ENCODE data around the gene DDX3X. TPM values are rescaled to one million over a fixed set of nuclear protein-coding genes. Genes with fewer than 3 reads are reported as not detected.

Gene DDX3X
- total and polyA plus RNA-seq, 2 of the 13 experiments (the other 11 are each of a cell fraction or from before 2014, with no cell fraction given): 53.5 to 239 TPM

DNA sequence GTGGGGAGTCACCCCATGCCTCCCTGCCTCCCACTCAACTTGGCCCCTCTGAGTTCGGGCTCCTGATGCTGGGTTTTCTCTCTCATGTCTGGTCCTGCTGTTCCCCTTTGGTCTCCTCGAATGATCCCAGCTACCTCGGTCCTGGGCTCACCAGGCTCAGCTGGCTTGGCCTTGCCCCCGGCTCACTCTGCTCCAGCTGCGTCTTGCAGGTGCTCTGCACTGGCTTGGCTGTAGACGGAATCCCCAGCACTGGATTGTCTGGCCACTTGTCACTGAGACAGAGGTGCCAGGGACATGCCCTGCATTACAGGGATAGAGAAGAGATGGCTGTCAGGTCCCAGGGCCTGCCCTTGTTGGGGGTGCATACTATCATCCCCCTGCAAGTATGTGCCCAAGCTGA is 71.6 kb downstream of the DDX3X start:
- BruUV-seq (replicated peaks): no TSS peak

More for the DNA sequence above, 71.6 kb downstream of the DDX3X start:
- no peak overlapping the region for H3K4me3 ChIP-seq (replicated peaks in 1 of 3; ENCODE audit: insufficient read depth in 1 of 3, low read depth in 2 of 3, low read length in 3 of 3)
- no peak overlapping the region for H3K9ac ChIP-seq (ENCODE audit: insufficient read depth, low read depth, low read length)
- no peaks in the 10 kb centered on the region for H3K9me3 ChIP-seq (ENCODE audit: low read length)
- H3K4me2 ChIP-seq (ENCODE audit: low read depth, low read length): no peak overlapping the region
- DNase-seq (ENCODE audit: low spot score) (no peak), FAIRE-seq (no peak), ATAC-seq (no peak)
- no peaks in the 10 kb centered on the region for H3K4me1 ChIP-seq (ENCODE audit: insufficient read depth, low read length)
- no peak overlapping the region for H3K27ac ChIP-seq (ENCODE audit: extremely low read length, insufficient read depth, low read length)
- 16% methylated on average over 3 of the region's 6 CpGs for WGBS (ENCODE audit: low lambda C conversion rate)
- no peaks in the 10 kb centered on the region for H4K20me1 ChIP-seq (ENCODE audit: insufficient read depth, low read length)
- intact Hi-C loops (cut with micrococcal nuclease; ENCODE audit: unreplicated experiment) (no loop called here), in situ Hi-C loops (cut with HindIII; ENCODE audit: extremely low pct_ligation_motif_present, low pct_unique_long_range_greater_than_20kb) (no loop called here)
- H3K79me2 ChIP-seq (ENCODE audit: insufficient read depth, low read length): no peaks in the 10 kb centered on the region
- ChIA-PET CTCF (ENCODE audit: low intra/inter-chr PET ratio, low total read pairs) (no interaction called here), POLR2A (no interaction called here)
- H3K27me3 ChIP-seq (ENCODE audit: control insufficient read depth in 1 of 2, insufficient read depth in 2 of 2, low read length in 2 of 2): no peaks in the 10 kb centered on the region
- TF ChIP-seq, protein P1, sequence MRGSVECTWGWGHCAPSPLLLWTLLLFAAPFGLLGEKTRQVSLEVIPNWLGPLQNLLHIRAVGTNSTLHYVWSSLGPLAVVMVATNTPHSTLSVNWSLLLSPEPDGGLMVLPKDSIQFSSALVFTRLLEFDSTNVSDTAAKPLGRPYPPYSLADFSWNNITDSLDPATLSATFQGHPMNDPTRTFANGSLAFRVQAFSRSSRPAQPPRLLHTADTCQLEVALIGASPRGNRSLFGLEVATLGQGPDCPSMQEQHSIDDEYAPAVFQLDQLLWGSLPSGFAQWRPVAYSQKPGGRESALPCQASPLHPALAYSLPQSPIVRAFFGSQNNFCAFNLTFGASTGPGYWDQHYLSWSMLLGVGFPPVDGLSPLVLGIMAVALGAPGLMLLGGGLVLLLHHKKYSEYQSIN (CRISPR knock-in tag; IDR thresholded peaks at IDR 0.05; ENCODE audit: borderline replicate concordance): no peak
- TF ChIP-seq CBX1 (IDR thresholded peaks at IDR 0.05; ENCODE audit: low read depth): no peak
- TF ChIP-seq SMYD3 (CRISPR knock-in tag; IDR thresholded peaks at IDR 0.05): no peak
- TF ChIP-seq ZNF703 (CRISPR knock-in tag; IDR thresholded peaks at IDR 0.05; ENCODE audit: borderline replicate concordance): no peak
- no peak for TF ChIP-seq ETV6 (CRISPR knock-in tag; conservative IDR thresholded peaks at IDR 0.05)
- TF ChIP-seq ZNF331 (CRISPR knock-in tag; IDR thresholded peaks at IDR 0.05): no peak
- TF ChIP-seq ZFP41 (CRISPR knock-in tag; IDR thresholded peaks at IDR 0.05; ENCODE audit: borderline replicate concordance): no peak
- TF ChIP-seq ZNF562 (CRISPR knock-in tag; IDR thresholded peaks at IDR 0.05; ENCODE audit: borderline replicate concordance): no peak
- TF ChIP-seq, protein P2, sequence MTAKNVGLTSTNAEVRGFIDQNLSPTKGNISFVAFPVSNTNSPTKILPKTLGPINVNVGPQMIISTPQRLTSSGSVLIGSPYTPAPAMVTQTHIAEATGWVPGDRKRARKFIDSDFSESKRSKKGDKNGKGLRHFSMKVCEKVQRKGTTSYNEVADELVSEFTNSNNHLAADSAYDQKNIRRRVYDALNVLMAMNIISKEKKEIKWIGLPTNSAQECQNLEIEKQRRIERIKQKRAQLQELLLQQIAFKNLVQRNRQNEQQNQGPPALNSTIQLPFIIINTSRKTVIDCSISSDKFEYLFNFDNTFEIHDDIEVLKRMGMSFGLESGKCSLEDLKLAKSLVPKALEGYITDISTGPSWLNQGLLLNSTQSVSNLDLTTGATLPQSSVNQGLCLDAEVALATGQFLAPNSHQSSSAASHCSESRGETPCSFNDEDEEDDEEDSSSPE (CRISPR knock-in tag; IDR thresholded peaks at IDR 0.05): no peak
- TF ChIP-seq MIER2 (CRISPR knock-in tag; IDR thresholded peaks at IDR 0.05): no peak
- TF ChIP-seq ZNF850 (CRISPR knock-in tag; conservative IDR thresholded peaks at IDR 0.05): no peak
- TF ChIP-seq, protein P3, sequence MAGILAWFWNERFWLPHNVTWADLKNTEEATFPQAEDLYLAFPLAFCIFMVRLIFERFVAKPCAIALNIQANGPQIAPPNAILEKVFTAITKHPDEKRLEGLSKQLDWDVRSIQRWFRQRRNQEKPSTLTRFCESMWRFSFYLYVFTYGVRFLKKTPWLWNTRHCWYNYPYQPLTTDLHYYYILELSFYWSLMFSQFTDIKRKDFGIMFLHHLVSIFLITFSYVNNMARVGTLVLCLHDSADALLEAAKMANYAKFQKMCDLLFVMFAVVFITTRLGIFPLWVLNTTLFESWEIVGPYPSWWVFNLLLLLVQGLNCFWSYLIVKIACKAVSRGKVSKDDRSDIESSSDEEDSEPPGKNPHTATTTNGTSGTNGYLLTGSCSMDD (CRISPR knock-in tag; IDR thresholded peaks at IDR 0.05): no peak
- TF ChIP-seq, protein P4, sequence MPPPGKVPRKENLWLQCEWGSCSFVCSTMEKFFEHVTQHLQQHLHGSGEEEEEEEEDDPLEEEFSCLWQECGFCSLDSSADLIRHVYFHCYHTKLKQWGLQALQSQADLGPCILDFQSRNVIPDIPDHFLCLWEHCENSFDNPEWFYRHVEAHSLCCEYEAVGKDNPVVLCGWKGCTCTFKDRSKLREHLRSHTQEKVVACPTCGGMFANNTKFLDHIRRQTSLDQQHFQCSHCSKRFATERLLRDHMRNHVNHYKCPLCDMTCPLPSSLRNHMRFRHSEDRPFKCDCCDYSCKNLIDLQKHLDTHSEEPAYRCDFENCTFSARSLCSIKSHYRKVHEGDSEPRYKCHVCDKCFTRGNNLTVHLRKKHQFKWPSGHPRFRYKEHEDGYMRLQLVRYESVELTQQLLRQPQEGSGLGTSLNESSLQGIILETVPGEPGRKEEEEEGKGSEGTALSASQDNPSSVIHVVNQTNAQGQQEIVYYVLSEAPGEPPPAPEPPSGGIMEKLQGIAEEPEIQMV (CRISPR knock-in tag; IDR thresholded peaks at IDR 0.05; ENCODE audit: low read depth): no peak
- no peak for TF ChIP-seq IKZF1 (IDR thresholded peaks at IDR 0.05)
- no peak for TF ChIP-seq SALL2 (CRISPR knock-in tag; IDR thresholded peaks at IDR 0.05)
- no peak for TF ChIP-seq ZNF879 (CRISPR knock-in tag; IDR thresholded peaks at IDR 0.05)
- no peak for TF ChIP-seq ZMAT3 (CRISPR knock-in tag; conservative IDR thresholded peaks at IDR 0.05)
- no peak for TF ChIP-seq TARDBP (CRISPR knock-in tag; IDR thresholded peaks at IDR 0.05)
- no peak for TF ChIP-seq NFE2L1 (CRISPR knock-in tag; IDR thresholded peaks at IDR 0.05; ENCODE audit: borderline replicate concordance)
- H2AFZ ChIP-seq (ENCODE audit: low read length): no peak overlapping the region
- H3K36me3 ChIP-seq (replicated peaks in 1 of 2; ENCODE audit: control insufficient read depth in 1 of 2, insufficient read depth in 2 of 2, low read length in 2 of 2): no peaks in the 10 kb centered on the region

Measured in HepG2 (cell line).